Left forelimb (tissue), 1 donor: ENCODE measurements around the gene OR5W2.
"Not testable (repeated sequence)": the region's sequence is repeated elsewhere in the genome, so short reads cannot be mapped to it uniquely, and the experiment has no call there.

Experiments used
- DNase-seq: peaks from one replicate; pipeline ENCODE4 v3.0.0-alpha.2; 2018; ENCODE audit warnings: low spot score

The OR5W2 gene

GRCh38 chr11:55914482-55914881, at the start of gene OR5W2:
TSS of gene OR5W2 (minus strand) at chr11:55914582. CDS start at chr11:55914582, 0 bp downstream.
- no peak for DNase-seq

GRCh38 chr11:55956521-55956920, 42.1 kb upstream of the OR5W2 start:
- DNase-seq = no peak

GRCh38 chr11:55949330-55949729, 34.9 kb upstream of the OR5W2 start:
- no peak for DNase-seq

GRCh38 chr11:55942785-55943392, 28.5 kb upstream of the OR5W2 start:
- DNase-seq = no peak

- no peak for DNase-seq
Measured at GRCh38 chr11:55936300-55936699, 21.9 kb upstream of the OR5W2 start, which contains the start of gene OR5I1. TSS of gene OR5I1 (minus strand) at chr11:55936400. CDS start at chr11:55936400, 0 bp downstream.

GRCh38 chr11:55920537-55920936, 6.2 kb upstream of the OR5W2 start:
- no peak for DNase-seq

- no peak for DNase-seq
Measured at GRCh38 chr11:55902308-55902707, 12.1 kb downstream of the OR5W2 start.

GRCh38 chr11:55895216-55895615, 19.2 kb downstream of the OR5W2 start:
- no peak for DNase-seq

GRCh38 chr11:55885481-55885880, 28.9 kb downstream of the OR5W2 start:
- DNase-seq = not testable (repeated sequence)

- DNase-seq = not testable (repeated sequence)
Measured at GRCh38 chr11:55884995-55885394, 29.4 kb downstream of the OR5W2 start.

- not testable (repeated sequence) for DNase-seq
Measured at GRCh38 chr11:55882997-55883396, 31.4 kb downstream of the OR5W2 start, which contains the start of gene TRIM51. TSS of gene TRIM51 (plus strand) at chr11:55883297. CDS start at chr11:55885429, 2,132 bp downstream.

- DNase-seq = not testable (repeated sequence)
Measured at GRCh38 chr11:55873146-55873545, 41.2 kb downstream of the OR5W2 start.

- not testable (repeated sequence) for DNase-seq
Measured at GRCh38 chr11:55872731-55873130, 41.7 kb downstream of the OR5W2 start.

- DNase-seq = not testable (repeated sequence)
Measured at GRCh38 chr11:55867354-55867753, 47.0 kb downstream of the OR5W2 start.
